ENCODE results near the gene EMILIN1.
A peak's percentile ranks its signal among the peaks of the same experiment; 100 is the strongest.

EMILIN1 gene

DNA sequence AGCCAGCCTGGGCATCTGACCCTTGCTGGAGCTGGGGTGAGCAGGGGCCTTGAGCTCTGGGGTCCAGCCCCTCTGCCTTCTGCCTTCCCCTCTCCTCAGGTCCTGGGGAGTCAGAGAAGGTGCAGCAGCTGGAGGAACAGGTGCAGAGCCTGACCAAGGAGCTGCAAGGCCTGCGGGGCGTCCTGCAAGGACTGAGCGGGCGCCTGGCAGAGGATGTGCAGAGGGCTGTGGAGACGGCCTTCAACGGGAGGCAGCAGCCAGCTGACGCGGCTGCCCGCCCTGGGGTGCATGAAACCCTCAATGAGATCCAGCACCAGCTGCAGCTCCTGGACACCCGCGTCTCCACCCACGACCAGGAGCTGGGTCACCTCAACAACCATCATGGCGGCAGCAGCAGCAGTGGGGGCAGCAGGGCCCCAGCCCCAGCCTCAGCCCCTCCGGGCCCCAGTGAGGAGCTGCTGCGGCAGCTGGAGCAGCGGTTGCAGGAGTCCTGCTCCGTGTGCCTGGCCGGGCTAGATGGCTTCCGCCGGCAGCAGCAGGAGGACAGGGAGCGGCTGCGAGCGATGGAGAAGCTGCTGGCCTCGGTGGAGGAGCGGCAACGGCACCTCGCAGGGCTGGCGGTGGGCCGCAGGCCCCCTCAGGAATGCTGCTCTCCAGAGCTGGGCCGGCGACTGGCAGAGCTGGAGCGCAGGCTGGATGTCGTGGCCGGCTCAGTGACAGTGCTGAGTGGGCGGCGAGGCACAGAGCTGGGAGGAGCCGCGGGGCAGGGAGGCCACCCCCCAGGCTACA lies 3.8 kb downstream of the EMILIN1 start:
- DNase-seq, result no peak

- no peak for DNase-seq
These were observed 4.5 kb downstream of the EMILIN1 start for GRCh38 chr2:27082773-27083409.

- DNase-seq, result no peak
These were observed 5.2 kb downstream of the EMILIN1 start for GRCh38 chr2:27083410-27084296.

- DNase-seq, result no peak
These were observed 6.1 kb downstream of the EMILIN1 start for GRCh38 chr2:27084297-27085061.

GRCh38 chr2:27085062-27085672 lies 6.8 kb downstream of the EMILIN1 start:
- no peak for DNase-seq

DNA sequence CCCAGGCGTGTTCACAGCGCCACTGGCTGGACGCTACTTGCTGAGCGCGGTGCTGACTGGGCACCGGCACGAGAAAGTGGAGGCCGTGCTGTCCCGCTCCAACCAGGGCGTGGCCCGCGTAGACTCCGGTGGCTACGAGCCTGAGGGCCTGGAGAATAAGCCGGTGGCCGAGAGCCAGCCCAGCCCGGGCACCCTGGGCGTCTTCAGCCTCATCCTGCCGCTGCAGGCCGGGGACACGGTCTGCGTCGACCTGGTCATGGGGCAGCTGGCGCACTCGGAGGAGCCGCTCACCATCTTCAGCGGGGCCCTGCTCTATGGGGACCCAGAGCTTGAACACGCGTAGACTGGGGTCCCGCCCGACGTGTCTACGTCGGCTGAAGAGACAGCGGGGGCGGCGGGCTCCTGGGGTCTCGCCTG lies 7.3 kb downstream of the EMILIN1 start:
- DNase-seq, result peak; percentile 49

DNA sequence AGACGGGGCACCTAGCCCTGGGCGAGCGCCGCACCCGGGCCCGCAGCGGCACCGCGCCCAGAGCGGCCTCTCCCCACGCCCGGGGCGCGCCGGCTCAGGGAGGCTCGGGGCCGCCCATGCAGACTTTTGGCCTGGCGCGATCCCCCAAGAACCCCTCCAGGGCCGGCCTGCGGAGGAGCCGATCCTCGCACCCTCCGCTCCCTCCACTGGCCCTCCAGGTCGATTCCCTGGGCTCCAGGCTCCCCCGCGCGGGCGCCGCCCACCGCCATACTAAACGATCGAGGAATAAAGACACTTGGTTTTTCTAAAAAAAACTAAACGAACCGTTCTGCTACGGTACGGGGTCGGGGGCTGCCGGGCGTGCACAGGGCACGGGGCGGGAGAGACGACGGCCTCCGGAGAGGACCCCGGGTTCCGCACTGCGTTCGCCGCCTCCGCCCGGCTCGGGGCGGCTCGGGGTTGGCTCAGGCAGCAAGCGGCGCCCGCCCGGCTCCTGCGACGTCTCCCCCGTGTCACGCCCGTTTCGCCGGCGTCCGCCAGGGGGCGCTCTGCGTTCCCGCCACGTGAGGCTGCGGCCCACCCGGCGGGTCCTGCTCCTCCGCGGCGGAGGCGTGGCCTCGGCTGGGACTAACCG lies 7.8 kb downstream of the EMILIN1 start:
- DNase-seq, result peak; percentile 97

DNA sequence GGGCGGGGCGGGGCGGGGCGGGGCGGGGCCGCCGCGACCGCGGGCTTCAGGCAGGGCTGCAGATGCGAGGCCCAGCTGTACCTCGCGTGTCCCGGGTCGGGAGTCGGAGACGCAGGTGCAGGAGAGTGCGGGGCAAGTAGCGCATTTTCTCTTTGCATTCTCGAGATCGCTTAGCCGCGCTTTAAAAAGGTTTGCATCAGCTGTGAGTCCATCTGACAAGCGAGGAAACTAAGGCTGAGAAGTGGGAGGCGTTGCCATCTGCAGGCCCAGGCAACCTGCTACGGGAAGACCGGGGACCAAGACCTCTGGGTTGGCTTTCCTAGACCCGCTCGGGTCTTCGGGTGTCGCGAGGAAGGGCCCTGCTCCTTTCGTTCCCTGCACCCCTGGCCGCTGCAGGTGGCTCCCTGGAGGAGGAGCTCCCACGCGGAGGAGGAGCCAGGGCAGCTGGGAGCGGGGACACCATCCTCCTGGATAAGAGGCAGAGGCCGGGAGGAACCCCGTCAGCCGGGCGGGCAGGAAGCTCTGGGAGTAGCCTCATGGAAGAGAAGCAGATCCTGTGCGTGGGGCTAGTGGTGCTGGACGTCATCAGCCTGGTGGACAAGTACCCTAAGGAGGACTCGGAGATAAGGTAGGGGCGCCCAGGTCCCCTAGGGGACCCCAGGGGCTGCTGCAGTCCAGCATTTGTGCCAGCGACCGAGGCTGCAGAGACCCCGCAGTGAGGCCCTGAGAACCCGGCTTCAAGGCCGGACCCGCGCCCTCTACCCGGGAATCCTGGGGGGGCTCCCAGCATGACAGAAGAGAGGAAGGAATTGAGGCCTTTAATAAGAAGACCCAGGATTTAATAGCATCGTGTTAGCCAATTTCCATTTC lies 8.5 kb downstream of the EMILIN1 start, which contains the start of gene KHK:
Gene KHK, plus strand, starts transcription at position 49 of the 870 bp plus-strand sequence. Its CDS starts 488 bp downstream, at position 537.
- peak; percentile 73 for DNase-seq

- no peak for DNase-seq
These were observed 9.5 kb downstream of the EMILIN1 start for GRCh38 chr2:27087823-27088410.

- DNase-seq, result no peak
These were observed 10.2 kb downstream of the EMILIN1 start for GRCh38 chr2:27088634-27089033.

- DNase-seq, result no peak
These were observed 10.9 kb downstream of the EMILIN1 start for GRCh38 chr2:27089111-27089954.

GRCh38 chr2:27091746-27092695 lies 13.6 kb downstream of the EMILIN1 start:
- no peak for DNase-seq

- no peak for DNase-seq
These were observed 14.4 kb downstream of the EMILIN1 start for GRCh38 chr2:27092696-27093429.

DNA sequence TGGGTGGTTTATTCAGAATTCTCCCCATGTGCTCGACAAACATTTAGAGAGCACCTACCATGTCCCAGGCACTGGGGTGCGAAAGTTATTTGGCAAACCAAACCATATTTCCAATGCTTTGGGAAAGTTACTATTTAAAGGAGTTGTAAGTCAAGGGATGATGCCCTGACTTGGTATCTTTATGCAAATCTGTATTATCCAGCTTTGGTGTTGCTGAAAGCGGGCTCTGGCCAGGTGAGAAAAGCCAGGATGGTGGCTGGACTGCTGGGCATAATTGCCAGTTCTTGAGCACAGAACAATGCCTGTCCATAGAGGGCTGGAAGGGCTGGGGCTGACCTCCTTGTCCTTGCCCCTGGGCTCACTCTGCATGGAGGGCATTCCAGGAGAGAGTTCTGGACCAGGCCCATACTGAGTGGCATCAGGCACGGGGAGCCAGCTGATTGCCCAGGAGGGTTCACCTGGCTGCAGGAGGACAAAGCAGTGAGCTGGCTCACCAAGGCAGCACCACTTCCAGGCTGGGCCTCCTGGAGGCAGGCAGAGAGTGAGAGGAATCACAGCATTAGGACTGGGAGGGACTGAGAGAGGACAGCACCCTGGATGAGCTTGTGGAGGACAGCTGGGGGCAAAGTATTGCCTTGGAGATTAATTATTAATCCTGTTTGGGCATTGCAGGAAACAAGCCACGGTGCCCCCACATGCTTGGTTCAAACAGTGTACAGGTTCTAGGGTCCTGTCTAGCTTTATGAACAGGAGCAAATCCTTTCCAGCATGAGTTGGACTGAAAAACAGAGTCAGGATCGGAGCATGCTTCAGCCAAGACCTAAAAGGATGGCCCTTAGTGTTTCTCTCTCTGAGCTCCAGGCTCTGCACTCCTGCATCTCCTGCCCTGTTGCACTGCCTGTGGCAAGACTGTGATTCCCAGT lies 15.3 kb downstream of the EMILIN1 start:
- DNase-seq, result no peak

DNA sequence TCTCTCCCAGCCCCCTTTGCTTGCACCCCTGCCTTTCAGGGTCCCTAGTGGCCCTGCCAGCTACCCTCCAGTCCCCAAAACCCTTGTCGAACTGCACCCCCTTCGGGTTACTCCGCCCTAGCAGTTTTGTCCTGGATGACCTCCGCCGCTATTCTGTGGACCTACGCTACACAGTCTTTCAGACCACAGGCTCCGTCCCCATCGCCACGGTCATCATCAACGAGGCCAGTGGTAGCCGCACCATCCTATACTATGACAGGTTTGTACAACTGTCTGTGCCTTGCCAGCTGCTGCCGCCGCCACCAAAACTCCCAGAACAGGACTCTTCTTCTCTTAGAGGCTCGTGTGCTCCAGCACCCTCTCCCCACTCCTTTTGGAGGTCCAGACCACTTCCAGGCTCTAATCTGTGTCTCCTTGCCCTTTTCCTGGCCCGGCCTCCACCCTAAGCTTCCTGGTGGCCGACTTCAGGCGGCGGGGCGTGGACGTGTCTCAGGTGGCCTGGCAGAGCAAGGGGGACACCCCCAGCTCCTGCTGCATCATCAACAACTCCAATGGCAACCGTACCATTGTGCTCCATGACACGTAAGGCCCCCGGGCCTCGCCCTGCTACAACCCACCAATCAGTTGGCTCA lies 16.1 kb downstream of the EMILIN1 start:
- DNase-seq, result no peak

GRCh38 chr2:27095427-27095744 lies 17.0 kb downstream of the EMILIN1 start:
- no peak for DNase-seq

Measured in NCI-H2171 (cell line).